NCI-H2196 (cell line): ENCODE measurements around the gene SPOPL.
"Not testable (repeated sequence)": the region's sequence is repeated elsewhere in the genome, so short reads cannot be mapped to it uniquely, and the experiment has no call there.

Source experiments
- DNase-seq: peaks from one replicate; lab custom pipeline; 2025; ENCODE audit not compliant: unreplicated experiment; lab: John Stamatoyannopoulos, UW

Gene SPOPL

DNA sequence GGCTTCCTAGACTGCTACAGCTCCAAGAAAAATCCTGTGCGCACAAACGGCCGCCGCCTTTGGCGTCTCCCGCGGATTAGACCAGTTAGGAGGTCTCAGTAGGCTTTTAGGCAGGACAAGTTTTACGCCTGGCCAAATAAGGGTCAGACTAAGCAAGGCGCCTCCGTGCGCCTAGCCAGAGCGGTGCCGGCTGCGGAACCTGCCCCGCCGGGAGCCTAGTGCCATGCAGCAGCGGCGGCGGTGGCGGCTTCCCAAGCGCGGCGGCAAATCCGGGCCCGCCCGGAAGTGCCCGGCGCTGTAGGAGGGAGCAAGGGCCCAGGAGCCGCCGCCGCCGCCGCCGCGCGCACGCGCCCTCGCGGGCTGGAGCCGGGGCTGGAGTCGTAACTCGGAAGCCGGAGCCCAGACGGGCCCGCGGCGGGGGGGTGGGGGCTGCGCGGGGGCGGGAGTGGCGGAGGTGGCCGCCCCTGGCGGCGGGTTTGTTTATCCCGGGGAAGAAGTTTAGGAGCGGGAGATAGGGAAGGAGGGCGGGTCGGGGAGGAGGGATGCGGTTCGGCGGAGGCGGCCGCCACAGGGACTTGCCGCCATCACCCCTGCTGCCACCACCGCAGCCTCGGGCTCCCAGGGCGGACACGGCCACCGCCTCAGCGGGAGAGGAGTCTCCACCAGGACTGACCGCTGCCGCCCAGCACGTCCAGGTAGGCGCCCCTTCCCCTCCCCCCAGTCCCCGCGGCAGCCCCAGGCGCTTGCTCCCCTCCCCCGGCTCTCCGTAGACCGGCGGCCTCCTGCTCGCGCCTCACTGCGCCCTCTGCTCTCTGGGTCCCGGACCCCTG, at the start of gene SPOPL:
Gene SPOPL, plus strand, starts transcription at position 346 of the 830 bp plus-strand sequence. CDS start 48,447 bp downstream, outside the sequence.
- peak; percentile 86 for DNase-seq

GRCh38 chr2:138452324-138452723, 49.2 kb upstream of the SPOPL start:
- no peak for DNase-seq

DNA sequence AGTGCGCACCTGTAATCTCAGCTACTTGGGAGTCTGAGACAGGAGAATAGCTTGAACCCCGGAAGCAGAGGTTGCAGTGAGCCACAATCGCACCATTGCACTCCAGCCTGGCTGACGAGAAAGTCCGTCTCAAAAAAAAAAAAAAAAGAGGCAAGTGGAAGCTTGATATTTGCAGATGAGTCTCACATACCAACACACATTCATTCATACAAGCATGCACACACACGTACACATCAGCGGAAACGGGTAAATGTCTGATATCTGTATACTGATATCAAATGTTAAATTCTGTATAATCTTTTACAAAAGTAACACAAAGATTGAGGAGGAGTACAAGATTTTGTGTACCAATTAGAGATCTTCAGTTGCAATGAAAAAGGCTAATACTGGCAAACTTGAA, 47.8 kb upstream of the SPOPL start:
- no peak for DNase-seq

DNA sequence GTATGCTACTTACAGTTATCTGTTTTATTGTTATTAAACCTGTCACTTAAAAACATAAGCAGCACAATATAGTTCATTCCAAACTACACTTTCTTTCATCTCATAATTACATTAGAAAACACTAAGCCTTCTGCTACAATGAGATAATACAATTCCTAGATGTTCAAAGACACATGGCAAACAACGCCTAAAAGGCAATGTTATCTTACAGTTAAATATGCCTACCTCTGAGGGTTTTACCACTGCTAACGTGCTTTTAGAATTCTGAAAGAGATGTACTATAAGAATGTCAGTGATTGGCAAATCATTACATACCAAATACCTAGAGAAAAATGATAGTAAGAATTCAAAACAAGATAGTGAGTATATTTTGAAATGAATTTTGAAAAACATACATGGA, 46.8 kb upstream of the SPOPL start:
- no peak for DNase-seq

DNA sequence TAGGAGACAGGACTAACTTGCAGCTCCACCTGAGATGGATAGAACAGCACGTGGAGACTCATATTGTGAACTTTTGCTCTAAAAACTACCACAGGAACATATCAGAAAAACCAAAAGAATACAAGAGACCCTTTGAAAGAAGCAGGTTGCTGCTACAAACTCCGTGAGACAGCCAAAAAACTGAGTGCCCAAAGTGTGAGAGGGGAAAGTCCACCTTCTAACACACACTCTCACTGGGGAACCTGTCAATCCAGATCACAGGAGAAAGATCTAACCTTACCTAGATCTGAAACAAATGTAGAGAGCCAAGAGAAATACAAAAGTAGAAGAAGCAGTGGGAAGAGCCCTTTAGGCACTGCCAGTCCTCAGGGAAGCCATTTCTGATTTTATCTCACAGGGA, 46.3 kb upstream of the SPOPL start:
- DNase-seq, result no peak

GRCh38 chr2:138455691-138456090, 45.9 kb upstream of the SPOPL start:
- DNase-seq, result no peak

- DNase-seq, result not testable (repeated sequence)
Observed at GRCh38 chr2:138462689-138463088, 38.9 kb upstream of the SPOPL start.

DNA sequence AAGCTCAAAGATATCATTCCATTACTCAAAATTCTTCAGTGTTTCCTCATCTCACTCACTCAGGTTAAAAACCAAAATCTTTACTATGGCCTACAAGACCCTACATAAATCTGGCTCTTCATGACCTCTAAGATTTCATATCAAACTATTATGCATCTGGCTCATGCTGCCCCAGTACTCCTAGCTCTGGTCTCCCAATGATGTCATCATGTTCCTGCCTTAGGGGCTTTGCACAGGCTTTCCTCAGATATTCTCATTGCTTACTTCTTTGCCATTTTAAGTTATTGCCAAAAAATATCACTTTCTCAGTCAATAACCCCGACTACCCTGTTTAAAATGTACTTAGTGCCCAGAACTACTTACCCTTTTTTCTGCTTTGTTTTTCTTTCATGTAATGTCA, 33.0 kb upstream of the SPOPL start:
- DNase-seq, result no peak

DNA sequence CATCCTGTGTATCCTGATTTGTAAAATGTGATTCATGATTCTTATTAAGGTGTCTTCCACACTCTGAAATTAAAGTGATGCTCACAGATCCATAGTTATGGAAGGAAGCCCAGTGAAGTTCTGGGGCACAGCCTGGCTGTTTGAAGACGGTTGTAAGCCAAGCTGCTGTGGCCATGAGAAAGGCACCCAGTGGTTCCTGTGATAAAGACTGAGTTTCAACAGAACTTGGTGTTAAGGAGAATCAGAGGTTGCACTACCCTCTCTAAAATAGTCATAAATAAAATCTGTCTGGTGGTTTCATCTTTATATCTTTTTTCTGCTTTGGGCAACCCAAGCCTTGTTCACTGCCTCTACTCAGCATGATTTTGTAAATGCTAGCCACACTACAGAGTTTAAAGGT, 32.2 kb upstream of the SPOPL start:
- DNase-seq, result no peak

- no peak for DNase-seq
Observed at GRCh38 chr2:138470941-138471340, 30.6 kb upstream of the SPOPL start.

GRCh38 chr2:138474100-138474825, 27.3 kb upstream of the SPOPL start:
- no peak for DNase-seq

DNA sequence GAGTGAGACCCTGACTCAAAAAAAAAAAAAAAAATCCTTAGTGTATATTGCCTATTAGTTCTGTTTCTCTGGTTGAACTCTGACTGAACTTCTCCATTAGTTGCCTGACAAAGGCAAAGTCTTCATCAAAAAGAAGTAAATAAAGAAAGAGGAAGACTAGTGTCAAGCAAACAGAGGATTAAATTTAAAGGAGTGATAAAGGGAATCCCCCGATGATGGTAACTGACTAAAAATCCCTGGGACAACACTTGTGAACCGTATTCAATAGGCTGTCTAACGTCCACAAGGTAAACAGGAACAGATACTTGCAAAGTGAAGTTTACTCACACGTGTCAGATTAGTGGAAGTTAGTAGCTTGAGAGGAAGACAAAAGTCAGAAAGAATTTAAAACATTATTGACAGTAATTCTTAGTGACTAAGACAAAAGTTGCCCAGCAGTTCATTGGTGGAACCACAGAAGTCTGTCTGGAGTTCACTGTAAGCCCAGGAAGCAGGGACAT, 26.2 kb upstream of the SPOPL start:
- DNase-seq, result no peak

GRCh38 chr2:138476186-138476585, 25.4 kb upstream of the SPOPL start:
- DNase-seq, result no peak

- no peak for DNase-seq
Observed at GRCh38 chr2:138476940-138477339, 24.6 kb upstream of the SPOPL start.

DNA sequence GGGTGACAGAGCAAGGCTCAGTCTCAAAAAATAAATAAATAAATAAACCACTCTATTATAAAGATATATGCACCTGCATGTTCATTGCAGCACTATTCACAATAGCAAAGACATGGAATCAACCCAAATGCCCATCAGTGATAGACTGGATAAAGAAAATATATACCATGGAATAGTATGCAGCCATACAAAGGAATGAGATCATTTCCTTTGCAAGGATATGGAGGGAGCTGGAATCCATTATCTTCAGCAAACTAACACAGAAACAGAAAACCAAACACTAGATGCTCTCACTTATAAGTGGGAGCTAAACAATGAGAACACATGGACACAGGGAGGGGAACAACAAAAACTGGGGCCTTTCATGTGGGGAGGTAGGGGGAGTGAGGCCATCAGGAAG, 18.8 kb upstream of the SPOPL start:
- not testable (repeated sequence) for DNase-seq

- no peak for DNase-seq
Observed at GRCh38 chr2:138485019-138485418, 16.6 kb upstream of the SPOPL start.

DNA sequence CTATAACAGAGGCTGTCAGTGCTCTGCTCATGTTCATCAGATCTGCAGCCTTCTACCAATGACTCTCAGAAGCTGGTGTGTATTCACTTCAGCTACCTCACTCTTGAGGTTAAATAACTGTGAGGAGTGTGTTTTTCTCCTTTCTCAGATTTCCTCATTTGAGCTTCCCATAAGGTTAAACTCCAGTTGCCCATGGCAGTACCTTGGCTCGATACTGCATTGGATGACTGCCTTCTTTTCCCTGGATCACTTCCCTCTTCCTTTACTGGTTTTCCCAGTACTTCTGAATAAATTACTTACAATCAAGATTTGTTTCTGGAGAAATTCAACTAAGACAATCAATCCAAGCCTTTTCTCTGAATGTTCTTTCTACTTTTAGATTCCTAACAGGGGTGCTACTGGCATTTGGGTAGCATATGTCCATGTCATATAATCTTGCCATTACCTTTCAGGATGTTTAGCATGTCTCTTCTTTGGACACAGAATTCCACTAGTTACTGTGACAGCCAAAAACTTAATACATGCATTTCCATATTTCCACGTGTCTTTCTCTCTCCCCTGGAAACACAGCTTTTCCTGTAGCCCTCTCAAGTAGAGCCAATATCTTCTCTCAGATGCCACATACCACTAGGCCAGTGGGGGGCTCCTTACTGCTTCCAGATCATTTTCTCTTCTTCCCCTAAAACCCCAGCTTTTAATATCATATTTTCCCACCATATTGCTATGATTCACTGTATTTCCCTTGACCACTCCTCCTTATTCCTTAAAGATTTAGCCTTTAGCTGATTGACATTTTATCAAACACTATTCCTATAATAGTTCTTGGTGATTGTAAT, 15.0 kb upstream of the SPOPL start:
- no peak for DNase-seq

- peak; percentile 8 for DNase-seq
Observed at GRCh38 chr2:138490673-138491494, 10.7 kb upstream of the SPOPL start.

DNA sequence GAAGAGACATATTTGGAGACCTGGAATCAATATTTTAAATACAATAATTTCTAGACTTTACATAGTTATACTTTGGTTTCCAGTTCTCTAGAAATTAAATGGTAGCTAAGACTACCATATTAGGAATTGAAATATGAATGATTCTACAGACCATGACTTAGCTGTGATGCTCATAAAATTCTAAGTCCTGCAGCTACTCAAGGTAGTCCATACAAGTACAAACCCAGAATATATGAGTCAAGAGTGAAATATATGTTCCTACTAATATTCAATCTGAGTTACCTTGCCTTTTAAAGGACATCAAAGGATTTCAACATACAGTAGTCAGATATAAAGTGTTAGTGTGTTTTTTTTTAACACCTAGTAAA, 10.1 kb upstream of the SPOPL start:
- no peak for DNase-seq

- no peak for DNase-seq
Observed at GRCh38 chr2:138492160-138492559, 9.4 kb upstream of the SPOPL start.
